Stomach smooth muscle (tissue), 2 donors: ENCODE data around the gene POMC.
"Not testable (repeated sequence)": the region's sequence is repeated elsewhere in the genome, so short reads cannot be mapped to it uniquely, and the experiment has no call there.

ENCODE experiments used
- H3K27ac ChIP-seq: one replicate; pipeline ENCODE4 v1.7.0; 2013; ENCODE audit warnings: mild to moderate bottlenecking, low read length, inconsistent platforms
- H3K27me3 ChIP-seq, 2 donors: one replicate each; pipeline ENCODE4 v1.7.0; 2013; ENCODE audit warnings: low read length in 2 of 2; ENCODE audit not compliant: insufficient read depth in 2 of 2, control insufficient read depth in 1 of 2
- H3K36me3 ChIP-seq, 2 donors: one replicate each; pipeline ENCODE4 v1.7.0; 2013; ENCODE audit warnings: low read length in 2 of 2; ENCODE audit not compliant: control insufficient read depth in 2 of 2, insufficient read depth in 2 of 2
- H3K4me1 ChIP-seq: one replicate; pipeline ENCODE4 v1.7.0; 2013; ENCODE audit warnings: low read length; ENCODE audit not compliant: control insufficient read depth, insufficient read depth
- H3K4me3 ChIP-seq, 2 donors: one replicate each; pipeline ENCODE4 v1.7.0; 2013; ENCODE audit warnings: low read length in 2 of 2
- H3K9ac ChIP-seq, 2 donors: one replicate each; pipeline ENCODE4 v1.7.0; 2013; ENCODE audit warnings: low read length in 2 of 2, mild to moderate bottlenecking in 1 of 2
- H3K9me3 ChIP-seq, 2 donors: one replicate each; pipeline ENCODE4 v1.7.0; 2013; ENCODE audit warnings: low read length in 2 of 2; ENCODE audit not compliant: control insufficient read depth in 2 of 2
- donor health status: healthy.
- donor health status: Pancreatic carcinoma.

The POMC gene

GRCh38 chr2:25168256-25169072 is at the start of gene POMC:
Gene POMC, minus strand, starts transcription at chr2:25168580. Its CDS starts 3,808 bp downstream, at chr2:25164772.
- H3K9me3 ChIP-seq = no peaks in the 10 kb centered on the region
- peaks cover 6% of the 10 kb centered on the region for H3K4me1 ChIP-seq
- peak within 1 kb of the TSS; percentile 37 to 71 for H3K4me3 ChIP-seq
- H3K9ac ChIP-seq = no peak within 1 kb of the TSS
- H3K27ac ChIP-seq = no peak within 1 kb of the TSS
- peaks cover 35 to 53% of the 10 kb centered on the region in 2 donors for H3K27me3 ChIP-seq
- no peaks in the 10 kb centered on the region for H3K36me3 ChIP-seq

- no peaks in the 10 kb centered on the region for H3K4me1 ChIP-seq
- H3K27me3 ChIP-seq = no peaks in the 10 kb centered on the region
- no peaks in the 10 kb centered on the region for H3K36me3 ChIP-seq
- H3K9ac ChIP-seq = no peak overlapping the region
- no peaks in the 10 kb centered on the region for H3K9me3 ChIP-seq
- no peak overlapping the region for H3K4me3 ChIP-seq
- no peak overlapping the region for H3K27ac ChIP-seq
Observed at GRCh38 chr2:25218100-25218499, 49.7 kb upstream of the POMC start.

- H3K4me3 ChIP-seq = peak overlapping the region; percentile 72 to 76
- no peaks in the 10 kb centered on the region for H3K4me1 ChIP-seq
- H3K9ac ChIP-seq = peak overlapping the region; percentile 67 to 71
- no peaks in the 10 kb centered on the region for H3K9me3 ChIP-seq
- no peaks in the 10 kb centered on the region for H3K27me3 ChIP-seq
- peak overlapping the region; percentile 37 for H3K27ac ChIP-seq
- no peaks in the 10 kb centered on the region for H3K36me3 ChIP-seq
Observed at GRCh38 chr2:25215948-25216679, 47.7 kb upstream of the POMC start.

GRCh38 chr2:25215232-25215631 is 46.9 kb upstream of the POMC start:
- peak overlapping the region; percentile 37 for H3K27ac ChIP-seq
- H3K9me3 ChIP-seq = no peaks in the 10 kb centered on the region
- no peak overlapping the region for H3K4me3 ChIP-seq
- H3K9ac ChIP-seq = no peak overlapping the region
- H3K36me3 ChIP-seq = no peaks in the 10 kb centered on the region
- no peaks in the 10 kb centered on the region for H3K4me1 ChIP-seq
- H3K27me3 ChIP-seq = no peaks in the 10 kb centered on the region

GRCh38 chr2:25213229-25213628 is 44.8 kb upstream of the POMC start:
- no peaks in the 10 kb centered on the region for H3K36me3 ChIP-seq
- no peaks in the 10 kb centered on the region for H3K4me1 ChIP-seq
- H3K27ac ChIP-seq = no peak overlapping the region
- H3K9ac ChIP-seq = no peak overlapping the region
- H3K9me3 ChIP-seq = no peaks in the 10 kb centered on the region
- no peak overlapping the region for H3K4me3 ChIP-seq
- no peaks in the 10 kb centered on the region for H3K27me3 ChIP-seq

- not testable (repeated sequence) for H3K4me1 ChIP-seq, H3K27ac ChIP-seq, H3K9ac ChIP-seq, H3K36me3 ChIP-seq, H3K9me3 ChIP-seq, H3K4me3 ChIP-seq, H3K27me3 ChIP-seq
Observed at GRCh38 chr2:25210923-25211322, 42.5 kb upstream of the POMC start.

GRCh38 chr2:25207078-25207545 is 38.7 kb upstream of the POMC start:
- Histone ChIP-seq H3K27me3 (no peaks in the 10 kb centered on the region), H3K9ac (no peak overlapping the region), H3K27ac (no peak overlapping the region), H3K36me3 (no peaks in the 10 kb centered on the region), H3K9me3 (no peaks in the 10 kb centered on the region), H3K4me3 (no peak overlapping the region), H3K4me1 (no peaks in the 10 kb centered on the region)

GRCh38 chr2:25204190-25204838 is 35.9 kb upstream of the POMC start:
- Histone ChIP-seq H3K27me3 (no peaks in the 10 kb centered on the region), H3K4me1 (no peaks in the 10 kb centered on the region), H3K4me3 (peak overlapping the region in 1 of 2 donors; percentile 35), H3K9me3 (no peaks in the 10 kb centered on the region), H3K9ac (no peak overlapping the region), H3K27ac (no peak overlapping the region), H3K36me3 (no peaks in the 10 kb centered on the region)

GRCh38 chr2:25202275-25202674 is 33.9 kb upstream of the POMC start:
- H3K4me1 ChIP-seq = no peaks in the 10 kb centered on the region

GRCh38 chr2:25201794-25202193 is 33.4 kb upstream of the POMC start:
- Histone ChIP-seq H3K27me3 (no peaks in the 10 kb centered on the region), H3K4me3 (no peak overlapping the region), H3K4me1 (no peaks in the 10 kb centered on the region), H3K9ac (no peak overlapping the region), H3K36me3 (no peaks in the 10 kb centered on the region), H3K27ac (no peak overlapping the region), H3K9me3 (no peaks in the 10 kb centered on the region)

More at GRCh38 chr2:25202275-25202674, 33.9 kb upstream of the POMC start:
- H3K27me3 ChIP-seq = no peaks in the 10 kb centered on the region
- no peaks in the 10 kb centered on the region for H3K36me3 ChIP-seq
- no peak overlapping the region for H3K9ac ChIP-seq
- H3K27ac ChIP-seq = no peak overlapping the region
- H3K4me3 ChIP-seq = no peak overlapping the region
- no peaks in the 10 kb centered on the region for H3K9me3 ChIP-seq
